Upper lobe of right lung (tissue), 1 donor: ENCODE results near the gene PCDHA11. TPM values are rescaled to one million over a fixed set of nuclear protein-coding genes. Genes with fewer than 3 reads are reported as not detected.
A peak's percentile ranks its signal among the peaks of the same experiment; 100 is the strongest.
"Not testable (repeated sequence)": the region's sequence is repeated elsewhere in the genome, so short reads cannot be mapped to it uniquely, and the experiment has no call there.

Experiments used
- ATAC-seq: fragments of 200-7000 bp; cut with Tn5 transposase; one replicate; pipeline ENCODE4 v1.9.1; 2020; ENCODE audit warnings: mild to moderate bottlenecking, moderate library complexity
- DNase-seq: peaks from one replicate; pipeline ENCODE4 v3.0.0-alpha.2; 2020
- H3K27ac ChIP-seq: fragments of 200-600 bp; one replicate; pipeline ENCODE4 v1.8.0; 2022
- H3K27me3 ChIP-seq: fragments of 200-600 bp; one replicate; pipeline ENCODE4 v1.8.0; 2022; ENCODE audit warnings: mild to moderate bottlenecking
- H3K36me3 ChIP-seq: fragments of 200-600 bp; one replicate; pipeline ENCODE4 v1.8.0; 2022
- H3K4me1 ChIP-seq: fragments of 200-600 bp; one replicate; pipeline ENCODE4 v1.8.0; 2022
- H3K4me3 ChIP-seq: fragments of 200-600 bp; one replicate; pipeline ENCODE4 v1.8.0; 2022; ENCODE audit warnings: mild to moderate bottlenecking
- H3K9me3 ChIP-seq: fragments of 200-600 bp; one replicate; pipeline ENCODE4 v1.8.0; 2022
- intact Hi-C: fragments of 100-400 bp; cut with DNase I; formaldehyde crosslinking; loops from one replicate; pipeline ENCODE4 v1.11.0; 2022
- total RNA-seq: library from RNA; stranded (reverse); fragmentation: NEBNext Ultra II Directional; extraction: Animal tissue kit (Norgen Biotek cat#: 25700); gene quantifications from one replicate; pipeline ENCODE4 v1.2.1, GENCODE V29; 2021
- TF ChIP-seq, protein P1 (sequence below): fragments of 200-600 bp; IDR thresholded peaks from one replicate; pipeline ENCODE4 v1.8.0; 2022; ENCODE audit warnings: antibody characterized with exemption
- donor health status: DM: no; HTN: yes; CAD: no; lungs with severe emphysema.

PCDHA11 gene
- total RNA-seq, 1 donor from 2014 or later, result 0.38 TPM

DNA sequence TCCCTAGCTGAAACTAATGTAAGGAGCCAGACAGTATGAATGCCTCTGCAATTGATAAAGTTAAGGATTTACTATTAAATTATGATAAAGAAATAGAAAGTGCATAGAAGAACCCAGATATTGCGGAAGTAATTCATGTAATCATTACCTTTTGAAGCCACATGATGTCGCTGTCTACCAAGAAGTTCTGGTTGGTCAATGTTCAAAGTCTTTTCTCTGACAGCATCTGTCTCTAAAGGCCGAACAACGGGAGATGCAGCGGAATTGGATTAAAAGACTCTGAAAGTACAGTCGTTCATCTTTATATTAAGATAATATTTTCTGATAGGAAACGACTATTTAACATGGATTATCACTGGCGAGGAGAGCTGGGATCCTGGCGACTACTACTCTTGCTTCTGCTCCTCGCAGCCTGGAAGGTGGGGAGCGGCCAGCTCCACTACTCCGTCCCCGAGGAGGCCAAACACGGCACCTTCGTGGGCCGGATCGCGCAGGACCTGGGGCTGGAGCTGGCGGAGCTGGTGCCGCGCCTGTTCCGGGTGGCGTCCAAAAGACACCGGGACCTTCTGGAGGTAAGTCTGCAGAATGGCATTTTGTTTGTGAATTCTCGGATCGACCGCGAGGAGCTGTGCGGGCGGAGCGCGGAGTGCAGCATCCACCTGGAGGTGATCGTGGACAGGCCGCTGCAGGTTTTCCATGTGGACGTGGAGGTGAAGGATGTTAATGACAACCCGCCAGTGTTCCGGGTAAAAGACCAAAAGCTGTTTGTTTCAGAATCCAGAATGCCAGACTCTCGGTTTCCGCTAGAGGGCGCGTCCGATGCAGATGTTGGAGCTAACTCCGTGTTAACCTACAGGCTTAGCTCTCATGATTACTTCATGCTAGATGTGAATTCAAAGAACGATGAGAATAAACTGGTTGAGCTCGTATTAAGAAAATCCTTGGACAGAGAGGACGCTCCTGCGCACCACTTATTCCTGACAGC lies 27.5 kb upstream of the PCDHA11 start, which contains the start of gene PCDHA8:
Gene PCDHA8, plus strand, starts transcription at position 210 of the 985 bp plus-strand sequence. Its CDS starts 135 bp downstream, at position 345.
- ATAC-seq, result no peak
- TF ChIP-seq, protein P1, sequence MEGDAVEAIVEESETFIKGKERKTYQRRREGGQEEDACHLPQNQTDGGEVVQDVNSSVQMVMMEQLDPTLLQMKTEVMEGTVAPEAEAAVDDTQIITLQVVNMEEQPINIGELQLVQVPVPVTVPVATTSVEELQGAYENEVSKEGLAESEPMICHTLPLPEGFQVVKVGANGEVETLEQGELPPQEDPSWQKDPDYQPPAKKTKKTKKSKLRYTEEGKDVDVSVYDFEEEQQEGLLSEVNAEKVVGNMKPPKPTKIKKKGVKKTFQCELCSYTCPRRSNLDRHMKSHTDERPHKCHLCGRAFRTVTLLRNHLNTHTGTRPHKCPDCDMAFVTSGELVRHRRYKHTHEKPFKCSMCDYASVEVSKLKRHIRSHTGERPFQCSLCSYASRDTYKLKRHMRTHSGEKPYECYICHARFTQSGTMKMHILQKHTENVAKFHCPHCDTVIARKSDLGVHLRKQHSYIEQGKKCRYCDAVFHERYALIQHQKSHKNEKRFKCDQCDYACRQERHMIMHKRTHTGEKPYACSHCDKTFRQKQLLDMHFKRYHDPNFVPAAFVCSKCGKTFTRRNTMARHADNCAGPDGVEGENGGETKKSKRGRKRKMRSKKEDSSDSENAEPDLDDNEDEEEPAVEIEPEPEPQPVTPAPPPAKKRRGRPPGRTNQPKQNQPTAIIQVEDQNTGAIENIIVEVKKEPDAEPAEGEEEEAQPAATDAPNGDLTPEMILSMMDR, result no peak
- DNase-seq, result no peak
- Histone ChIP-seq H3K9me3 (no peaks in the 10 kb centered on the region), H3K27ac (no peak within 1 kb of the TSS), H3K4me1 (no peaks in the 10 kb centered on the region), H3K4me3 (no peak within 1 kb of the TSS), H3K36me3 (no peaks in the 10 kb centered on the region), H3K27me3 (peaks cover 18% of the 10 kb centered on the region)
- intact Hi-C loops, result no loop called here

DNA sequence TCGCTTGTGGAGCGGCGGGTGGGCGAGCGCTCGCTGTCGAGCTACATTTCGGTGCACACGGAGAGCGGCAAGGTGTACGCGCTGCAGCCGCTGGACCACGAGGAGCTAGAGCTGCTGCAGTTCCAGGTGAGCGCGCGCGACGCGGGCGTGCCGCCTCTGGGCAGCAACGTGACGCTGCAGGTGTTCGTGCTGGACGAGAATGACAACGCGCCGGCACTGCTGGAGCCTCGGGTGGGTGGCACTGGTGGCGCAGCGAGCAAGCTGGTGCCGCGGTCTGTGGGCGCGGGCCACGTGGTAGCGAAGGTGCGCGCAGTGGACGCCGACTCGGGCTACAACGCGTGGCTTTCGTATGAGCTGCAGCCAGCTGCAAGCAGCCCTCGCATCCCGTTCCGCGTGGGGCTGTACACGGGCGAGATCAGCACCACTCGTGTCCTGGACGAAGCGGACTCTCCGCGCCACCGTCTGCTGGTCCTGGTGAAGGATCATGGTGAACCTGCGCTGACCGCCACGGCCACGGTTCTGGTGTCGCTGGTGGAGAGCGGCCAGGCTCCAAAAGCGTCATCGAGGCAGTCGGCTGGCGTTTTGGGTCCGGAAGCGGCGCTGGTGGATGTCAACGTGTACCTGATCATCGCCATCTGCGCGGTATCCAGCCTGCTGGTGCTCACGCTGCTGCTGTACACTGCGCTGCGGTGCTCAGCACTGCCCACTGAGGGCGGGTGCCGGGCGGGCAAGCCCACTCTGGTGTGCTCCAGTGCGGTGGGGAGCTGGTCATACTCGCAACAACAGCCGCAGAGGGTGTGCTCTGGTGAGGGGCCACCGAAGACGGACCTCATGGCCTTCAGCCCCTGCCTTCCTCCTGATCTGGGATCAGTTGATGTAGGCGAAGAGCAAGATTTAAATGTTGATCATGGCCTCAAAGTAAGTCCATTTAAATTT lies 25.7 kb upstream of the PCDHA11 start:
- DNase-seq, result no peak
- no peak overlapping the region for H3K4me3 ChIP-seq
- no peaks in the 10 kb centered on the region for H3K4me1 ChIP-seq
- intact Hi-C loops, result no loop called here
- no peaks in the 10 kb centered on the region for H3K9me3 ChIP-seq
- no peaks in the 10 kb centered on the region for H3K36me3 ChIP-seq
- no peak for ATAC-seq
- TF ChIP-seq, protein P1, result no peak
- peaks cover 36% of the 10 kb centered on the region for H3K27me3 ChIP-seq
- no peak overlapping the region for H3K27ac ChIP-seq

DNA sequence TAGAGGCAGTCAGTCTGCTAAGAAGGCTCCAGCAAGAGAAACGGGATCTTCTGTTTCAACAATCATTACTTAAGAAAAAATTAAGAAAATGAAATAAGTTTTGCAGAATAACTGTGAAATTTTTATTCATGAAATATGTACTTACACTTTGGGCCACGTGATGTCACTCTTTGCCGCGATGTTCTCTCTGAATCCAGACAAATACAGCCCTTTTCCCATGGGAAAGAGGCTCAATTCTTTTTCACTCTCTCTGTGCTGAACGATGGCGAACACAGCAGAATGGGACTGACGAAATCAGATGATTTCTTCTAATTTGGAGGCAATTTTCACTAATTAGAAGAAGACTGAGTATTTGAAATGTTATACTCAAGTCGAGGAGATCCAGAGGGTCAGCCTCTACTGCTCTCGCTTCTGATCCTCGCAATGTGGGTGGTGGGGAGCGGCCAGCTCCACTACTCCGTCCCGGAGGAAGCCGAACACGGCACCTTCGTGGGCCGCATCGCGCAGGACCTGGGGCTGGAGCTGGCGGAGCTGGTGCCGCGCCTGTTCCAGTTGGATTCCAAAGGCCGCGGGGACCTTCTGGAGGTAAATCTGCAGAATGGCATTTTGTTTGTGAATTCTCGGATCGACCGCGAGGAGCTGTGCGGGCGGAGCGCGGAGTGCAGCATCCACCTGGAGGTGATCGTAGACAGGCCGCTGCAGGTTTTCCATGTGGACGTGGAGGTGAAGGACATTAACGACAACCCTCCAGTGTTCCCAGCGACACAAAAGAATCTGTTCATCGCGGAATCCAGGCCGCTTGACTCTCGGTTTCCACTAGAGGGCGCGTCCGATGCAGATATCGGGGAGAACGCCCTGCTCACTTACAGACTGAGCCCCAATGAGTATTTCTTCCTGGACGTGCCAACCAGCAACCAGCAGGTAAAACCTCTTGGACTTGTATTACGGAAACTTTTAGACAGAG lies 20.3 kb upstream of the PCDHA11 start, which contains the start of gene PCDHA9:
Gene PCDHA9, plus strand, starts transcription at position 244 of the 964 bp plus-strand sequence. Its CDS starts 114 bp downstream, at position 358.
- peaks cover 21% of the 10 kb centered on the region for H3K27me3 ChIP-seq
- DNase-seq, intact Hi-C loops, H3K36me3 ChIP-seq, H3K9me3 ChIP-seq, ATAC-seq, H3K4me1 ChIP-seq, H3K4me3 ChIP-seq, H3K27ac ChIP-seq: not testable (repeated sequence)

DNA sequence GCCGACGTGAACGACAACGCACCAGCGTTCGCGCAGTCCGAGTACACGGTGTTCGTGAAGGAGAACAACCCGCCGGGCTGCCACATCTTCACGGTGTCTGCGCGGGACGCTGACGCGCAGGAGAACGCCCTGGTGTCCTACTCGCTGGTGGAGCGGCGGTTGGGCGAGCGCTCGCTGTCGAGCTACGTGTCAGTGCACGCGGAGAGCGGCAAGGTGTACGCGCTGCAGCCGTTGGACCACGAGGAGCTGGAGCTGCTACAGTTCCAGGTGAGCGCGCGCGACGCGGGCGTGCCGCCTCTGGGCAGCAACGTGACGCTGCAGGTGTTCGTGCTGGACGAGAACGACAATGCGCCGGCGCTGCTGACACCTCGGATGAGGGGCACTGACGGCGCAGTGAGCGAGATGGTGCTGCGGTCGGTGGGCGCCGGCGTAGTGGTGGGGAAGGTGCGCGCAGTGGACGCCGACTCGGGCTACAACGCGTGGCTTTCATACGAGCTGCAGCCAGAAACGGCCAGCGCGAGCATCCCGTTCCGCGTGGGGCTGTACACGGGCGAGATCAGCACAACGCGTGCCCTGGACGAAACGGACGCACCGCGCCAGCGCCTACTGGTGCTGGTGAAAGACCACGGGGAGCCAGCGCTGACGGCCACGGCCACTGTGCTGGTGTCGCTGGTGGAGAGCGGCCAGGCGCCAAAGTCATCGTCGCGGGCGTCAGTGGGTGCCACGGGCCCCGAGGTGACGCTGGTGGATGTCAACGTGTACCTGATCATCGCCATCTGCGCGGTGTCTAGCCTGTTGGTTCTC lies 18.7 kb upstream of the PCDHA11 start:
- H3K27me3 ChIP-seq, result peaks cover 28% of the 10 kb centered on the region
- H3K4me1 ChIP-seq, ATAC-seq, H3K9me3 ChIP-seq, DNase-seq, H3K4me3 ChIP-seq, intact Hi-C loops, H3K36me3 ChIP-seq, H3K27ac ChIP-seq: not testable (repeated sequence)

DNA sequence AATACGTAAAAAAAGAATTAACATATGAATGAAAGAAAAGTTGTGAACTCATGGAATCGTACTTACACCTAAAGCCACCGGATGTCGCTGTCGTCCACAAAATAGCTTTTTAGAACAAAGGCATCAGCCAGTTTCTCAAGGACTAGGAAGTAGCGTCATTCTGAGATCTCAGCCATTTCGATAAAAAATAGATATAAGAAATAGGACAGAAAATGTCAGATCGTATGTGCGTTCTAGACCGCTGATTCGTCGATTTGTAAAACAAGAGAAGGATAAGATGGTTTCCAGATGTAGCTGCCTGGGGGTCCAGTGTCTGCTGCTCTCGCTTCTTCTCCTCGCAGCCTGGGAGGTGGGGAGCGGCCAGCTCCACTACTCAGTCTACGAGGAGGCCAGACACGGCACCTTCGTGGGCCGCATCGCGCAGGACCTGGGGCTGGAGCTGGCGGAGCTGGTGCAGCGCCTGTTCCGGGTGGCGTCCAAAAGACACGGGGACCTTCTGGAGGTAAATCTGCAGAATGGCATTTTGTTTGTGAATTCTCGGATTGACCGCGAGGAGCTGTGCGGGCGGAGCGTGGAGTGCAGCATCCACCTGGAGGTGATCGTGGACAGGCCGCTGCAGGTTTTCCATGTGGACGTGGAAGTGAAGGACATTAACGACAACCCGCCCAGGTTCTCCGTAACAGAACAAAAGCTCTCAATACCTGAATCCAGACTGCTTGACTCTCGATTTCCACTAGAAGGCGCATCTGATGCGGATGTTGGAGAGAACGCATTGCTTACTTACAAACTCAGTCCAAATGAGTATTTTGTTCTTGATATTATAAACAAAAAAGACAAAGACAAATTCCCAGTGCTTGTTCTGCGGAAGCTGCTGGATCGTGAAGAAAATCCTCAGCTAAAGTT lies 12.7 kb upstream of the PCDHA11 start, which contains the start of gene PCDHA10:
Gene PCDHA10, plus strand, starts transcription at position 126 of the 903 bp plus-strand sequence. Its CDS starts 152 bp downstream, at position 278.
- Histone ChIP-seq H3K36me3 (no peaks in the 10 kb centered on the region), H3K4me3 (peak within 1 kb of the TSS; percentile 34), H3K27ac (no peak within 1 kb of the TSS), H3K9me3 (no peaks in the 10 kb centered on the region), H3K27me3 (peaks cover 22% of the 10 kb centered on the region), H3K4me1 (no peaks in the 10 kb centered on the region)
- TF ChIP-seq, protein P1, result peak; percentile 31
- ATAC-seq (no peak), DNase-seq (no peak)
- intact Hi-C loops, result no loop called here
